A673 (cell line): ENCODE data around the gene CHD2. TPM values are rescaled to one million over a fixed set of nuclear protein-coding genes. Genes with fewer than 3 reads are reported as not detected.

Experiments used
- BruUV-seq: library from RNA; stranded (reverse); fragments of 400-500 nt; replicated peaks from 2 replicates; lab custom pipeline; 2021; lab: Mats Ljungman, UMichigan
- CTCF ChIA-PET: fragments of 300-600 bp; sonication (Branson Sonifier 250); formaldehyde crosslinking; loops from one replicate; lab custom pipeline; 2022; ENCODE audit warnings: antibody characterized with exemption; lab: Charles Lee
- POLR2A ChIA-PET: fragments of 300-600 bp; sonication (Branson Sonifier 250); formaldehyde crosslinking; loops from one replicate; lab custom pipeline; 2022; ENCODE audit warnings: antibody characterized with exemption; ENCODE audit not compliant: low non-redundant PET; lab: Charles Lee
- DNase-seq: peaks from one replicate; pipeline ENCODE4 v3.0.0-alpha.2; 2015; ENCODE audit warnings: low spot score
- H3K27ac ChIP-seq: fragments of 200-600 bp; sonication (generic); 2 replicates; pipeline ENCODE4 v1.5.1; 2016; ENCODE audit warnings: mixed run types, low read depth, mild to moderate bottlenecking, mixed read lengths, antibody characterized with exemption, low read length; ENCODE audit not compliant: poor library complexity, severe bottlenecking
- H3K27me3 ChIP-seq: fragments of 200-600 bp; sonication (generic); replicated peaks from 2 replicates; pipeline ENCODE4 v1.6.1; 2017; ENCODE audit warnings: mixed run types, low read depth, mild to moderate bottlenecking, mixed read lengths, antibody characterized with exemption, low read length; ENCODE audit not compliant: insufficient read depth, poor library complexity
- H3K36me3 ChIP-seq: fragments of 200-600 bp; sonication (generic); 2 replicates; pipeline ENCODE4 v1.6.1; 2016; ENCODE audit warnings: mixed run types, mild to moderate bottlenecking, mixed read lengths, antibody characterized with exemption, low read length; ENCODE audit not compliant: insufficient read depth, poor library complexity, severe bottlenecking
- H3K4me1 ChIP-seq: fragments of 200-600 bp; sonication (generic); 2 replicates; pipeline ENCODE4 v1.6.1; 2017; ENCODE audit warnings: mixed run types, mild to moderate bottlenecking, mixed read lengths, antibody characterized with exemption, low read length; ENCODE audit not compliant: insufficient read depth, poor library complexity, severe bottlenecking
- H3K4me3 ChIP-seq: fragments of 200-600 bp; sonication (generic); 2 replicates; pipeline ENCODE4 v1.5.1; 2016; ENCODE audit warnings: low read depth, mixed run types, mild to moderate bottlenecking, mixed read lengths, low read length; ENCODE audit not compliant: poor library complexity, severe bottlenecking
- H3K9me3 ChIP-seq: fragments of 200-600 bp; sonication (generic); 2 replicates; pipeline ENCODE4 v1.6.1; 2016; ENCODE audit warnings: mixed run types, low read depth, mild to moderate bottlenecking, mixed read lengths, antibody characterized with exemption, low read length; ENCODE audit not compliant: poor library complexity, severe bottlenecking
- EZH2 ChIP-seq: fragments of 200-600 bp; sonication (generic); IDR thresholded peaks from 2 replicates; pipeline ENCODE4 v1.6.1; 2017; ENCODE audit warnings: borderline replicate concordance, low read depth, mild to moderate bottlenecking, mixed read lengths, antibody characterized with exemption, low read length; ENCODE audit not compliant: poor library complexity, severe bottlenecking
- intact Hi-C: fragments of 100-400 bp; cut with micrococcal nuclease; formaldehyde crosslinking; loops from one replicate; pipeline ENCODE4 v1.10.0; 2022; ENCODE audit not compliant: unreplicated experiment
- total RNA-seq: library from RNA; stranded (reverse); gene quantifications from 2 replicates; pipeline ENCODE4 v1.2.3, GENCODE V29; 2021
- TF ChIP-seq, protein P1 (sequence below): fragments of 300-800, 200-600 bp; sonication (generic); conservative IDR thresholded peaks from 2 replicates; pipeline ENCODE4 v1.5.1; 2017; ENCODE audit warnings: low read depth, mild to moderate bottlenecking, antibody characterized with exemption, low read length, moderate library complexity, mixed read lengths

The CHD2 gene
- total RNA-seq, 1 experiment from 2014 or later: 75.7 TPM

DNA sequence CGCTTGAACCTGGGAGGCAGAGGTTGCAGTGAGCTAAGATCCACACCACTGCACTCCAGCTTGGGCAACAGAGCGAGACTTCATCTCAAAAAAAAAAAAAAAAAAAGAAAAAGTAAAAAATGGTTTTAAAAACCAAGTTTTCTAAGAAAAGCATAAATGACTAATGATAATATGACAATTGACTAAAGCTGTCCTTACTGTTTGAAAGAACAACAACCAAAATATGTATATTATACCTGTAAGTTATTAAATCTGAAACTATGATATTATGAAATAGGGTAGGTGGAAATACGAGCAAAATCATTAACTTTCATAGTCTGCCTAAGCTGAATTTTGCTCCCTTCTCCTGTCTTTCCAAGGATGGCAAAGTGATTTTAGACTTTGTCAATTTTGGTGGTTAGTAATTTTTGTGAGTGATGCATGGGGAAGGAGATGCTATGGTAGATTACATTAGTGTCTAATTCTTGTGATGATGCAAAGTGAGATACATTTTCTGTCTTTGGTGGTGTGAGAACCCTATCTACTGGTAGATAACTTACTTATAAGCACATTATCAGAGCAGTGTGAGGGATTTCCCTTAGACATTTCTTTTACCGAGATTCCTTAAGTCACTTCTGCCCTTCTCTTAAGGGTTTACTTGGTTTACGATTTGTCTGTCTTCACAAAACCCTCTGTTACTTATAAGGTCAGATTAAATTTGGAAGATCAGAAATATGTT lies 10.6 kb upstream of the CHD2 start:
- Histone ChIP-seq H3K27ac (no peak overlapping the region), H3K36me3 (peaks cover 96% of the 10 kb centered on the region), H3K9me3 (no peaks in the 10 kb centered on the region), H3K27me3 (no peaks in the 10 kb centered on the region), H3K4me1 (peaks cover 27% of the 10 kb centered on the region), H3K4me3 (no peak overlapping the region)
- TF ChIP-seq EZH2: no peak
- TF ChIP-seq, protein P1, sequence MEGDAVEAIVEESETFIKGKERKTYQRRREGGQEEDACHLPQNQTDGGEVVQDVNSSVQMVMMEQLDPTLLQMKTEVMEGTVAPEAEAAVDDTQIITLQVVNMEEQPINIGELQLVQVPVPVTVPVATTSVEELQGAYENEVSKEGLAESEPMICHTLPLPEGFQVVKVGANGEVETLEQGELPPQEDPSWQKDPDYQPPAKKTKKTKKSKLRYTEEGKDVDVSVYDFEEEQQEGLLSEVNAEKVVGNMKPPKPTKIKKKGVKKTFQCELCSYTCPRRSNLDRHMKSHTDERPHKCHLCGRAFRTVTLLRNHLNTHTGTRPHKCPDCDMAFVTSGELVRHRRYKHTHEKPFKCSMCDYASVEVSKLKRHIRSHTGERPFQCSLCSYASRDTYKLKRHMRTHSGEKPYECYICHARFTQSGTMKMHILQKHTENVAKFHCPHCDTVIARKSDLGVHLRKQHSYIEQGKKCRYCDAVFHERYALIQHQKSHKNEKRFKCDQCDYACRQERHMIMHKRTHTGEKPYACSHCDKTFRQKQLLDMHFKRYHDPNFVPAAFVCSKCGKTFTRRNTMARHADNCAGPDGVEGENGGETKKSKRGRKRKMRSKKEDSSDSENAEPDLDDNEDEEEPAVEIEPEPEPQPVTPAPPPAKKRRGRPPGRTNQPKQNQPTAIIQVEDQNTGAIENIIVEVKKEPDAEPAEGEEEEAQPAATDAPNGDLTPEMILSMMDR: no peak
- CTCF ChIA-PET: interaction anchor here (0.7 kb wide), 1 partner anchor 11 kb away, joined by 3 read pairs; the partner anchor contains the start of gene CHD2
- no peak for DNase-seq
- no TSS peak for BruUV-seq
- POLR2A ChIA-PET: no interaction called here
- intact Hi-C loops: no loop called here

DNA sequence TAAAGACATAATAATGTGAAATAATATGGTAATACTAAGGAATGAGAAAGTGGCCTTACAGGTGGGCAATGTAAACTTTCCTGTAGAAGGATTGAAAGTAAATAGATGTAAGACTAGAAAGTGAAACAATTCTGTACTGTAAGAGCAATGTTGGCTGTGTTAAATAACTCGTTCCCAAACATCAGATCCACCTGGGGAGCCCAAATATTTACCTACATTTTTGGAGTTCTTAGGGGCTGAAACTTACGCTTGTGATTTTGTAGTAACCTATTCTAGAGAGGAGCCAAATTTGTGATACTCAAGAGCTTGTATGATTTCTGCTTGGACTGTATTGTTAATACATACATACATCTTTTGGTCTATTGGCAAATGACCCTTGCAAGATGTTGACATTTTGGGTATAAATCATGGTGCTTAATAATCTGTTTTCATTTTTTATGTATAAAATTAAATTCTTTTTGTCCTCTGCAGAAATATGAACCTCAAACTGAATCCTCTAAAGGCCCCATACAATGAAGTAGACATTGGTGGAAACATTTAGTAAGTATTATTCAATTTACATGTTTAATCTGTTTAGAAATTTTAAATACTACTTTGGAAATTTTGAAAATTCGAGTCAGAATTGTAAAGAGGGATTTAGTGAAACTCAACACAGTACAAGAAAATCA lies 8.5 kb upstream of the CHD2 start:
- H3K36me3 ChIP-seq: peaks cover 96% of the 10 kb centered on the region
- H3K27me3 ChIP-seq: no peaks in the 10 kb centered on the region
- no TSS peak for BruUV-seq
- POLR2A ChIA-PET: interaction anchor here (0.5 kb wide), 1 partner anchor 21 kb away, joined by 3 read pairs; no protein-coding TSS in a partner anchor
- H3K4me1 ChIP-seq: peaks cover 27% of the 10 kb centered on the region
- intact Hi-C loops: no loop called here
- no peak overlapping the region for H3K27ac ChIP-seq
- no peak overlapping the region for H3K4me3 ChIP-seq
- no peak for TF ChIP-seq EZH2
- TF ChIP-seq, protein P1: no peak
- no peaks in the 10 kb centered on the region for H3K9me3 ChIP-seq
- CTCF ChIA-PET: no interaction called here
- DNase-seq: no peak

DNA sequence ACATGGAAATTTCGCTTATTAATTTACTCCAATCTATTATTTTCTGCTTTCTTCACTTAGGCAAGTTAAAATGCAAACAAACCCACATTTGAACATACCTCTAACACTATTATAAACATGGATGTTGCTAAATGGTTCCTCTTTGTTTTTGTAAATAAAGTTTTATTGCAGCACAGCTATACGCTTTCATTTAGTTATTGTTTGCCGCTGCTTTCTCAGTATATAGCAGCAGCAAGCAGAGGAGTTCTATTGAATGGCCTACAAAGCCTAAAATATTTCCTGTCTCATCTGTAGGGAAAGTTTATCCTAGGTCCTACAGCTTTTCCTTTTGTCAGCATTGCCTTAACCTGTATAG lies 7.9 kb upstream of the CHD2 start:
- H3K4me3 ChIP-seq: no peak overlapping the region
- no peaks in the 10 kb centered on the region for H3K27me3 ChIP-seq
- H3K27ac ChIP-seq: no peak overlapping the region
- POLR2A ChIA-PET: interaction anchor here (0.5 kb wide), 1 partner anchor 20 kb away, joined by 3 read pairs; no protein-coding TSS in a partner anchor
- no peaks in the 10 kb centered on the region for H3K9me3 ChIP-seq
- CTCF ChIA-PET: no interaction called here
- H3K36me3 ChIP-seq: peaks cover 96% of the 10 kb centered on the region
- H3K4me1 ChIP-seq: peaks cover 22% of the 10 kb centered on the region
- DNase-seq: no peak
- no peak for TF ChIP-seq EZH2
- TF ChIP-seq, protein P1: no peak
- intact Hi-C loops: no loop called here
- no TSS peak for BruUV-seq
